Measurements from ENCODE around the gene JADE3.

Gene JADE3

DNA sequence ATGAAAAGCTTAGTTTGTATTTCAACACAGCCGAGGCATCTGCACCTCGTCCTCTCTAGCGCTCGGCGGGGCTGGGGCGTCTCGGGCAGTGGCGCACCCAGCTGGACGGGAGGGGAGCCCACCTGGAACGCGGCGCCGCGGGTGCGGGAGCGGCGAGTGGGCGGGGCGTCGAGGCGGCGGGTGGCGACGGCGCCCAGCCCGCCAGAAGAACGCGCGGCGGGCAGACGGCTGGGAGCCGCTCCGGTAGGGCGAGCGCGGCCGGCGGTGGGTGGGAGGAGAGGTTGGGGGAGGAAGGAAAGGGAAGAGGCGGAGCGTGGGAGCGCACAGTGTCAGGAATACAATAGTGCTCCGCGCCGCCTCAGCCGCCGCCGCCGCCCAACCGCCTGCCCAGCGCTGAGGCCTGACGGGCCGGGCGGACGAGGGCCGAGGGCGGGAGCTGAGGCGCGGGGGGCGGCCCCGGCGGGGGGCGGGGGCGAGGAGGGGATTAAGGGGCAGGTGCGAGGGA, at the start of gene JADE3:
Gene JADE3 (plus strand): TSS at position 324 of the 505 bp plus-strand sequence. CDS start 72,474 bp downstream, outside the sequence.
- DNase-seq = peak; percentile 84

DNA sequence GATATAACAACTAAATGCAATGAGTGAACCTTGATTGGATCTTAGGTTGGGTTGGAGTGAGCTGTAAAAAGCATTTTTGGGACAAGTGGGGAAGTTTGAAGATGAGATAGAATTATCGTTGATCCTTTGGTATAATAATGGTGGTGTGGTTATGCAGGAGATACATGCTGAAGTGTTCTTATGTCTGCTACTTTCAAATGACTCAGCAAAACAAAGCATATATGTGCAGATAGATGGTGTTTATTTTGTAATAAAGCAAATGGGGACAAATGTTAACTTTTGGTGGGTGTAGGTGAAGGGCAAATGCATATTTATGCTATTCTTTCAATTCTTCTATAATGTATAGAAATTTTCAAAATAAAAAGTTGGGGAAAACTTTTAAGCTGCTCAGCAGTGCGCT, 49.1 kb upstream of the JADE3 start:
- no peak for DNase-seq

DNA sequence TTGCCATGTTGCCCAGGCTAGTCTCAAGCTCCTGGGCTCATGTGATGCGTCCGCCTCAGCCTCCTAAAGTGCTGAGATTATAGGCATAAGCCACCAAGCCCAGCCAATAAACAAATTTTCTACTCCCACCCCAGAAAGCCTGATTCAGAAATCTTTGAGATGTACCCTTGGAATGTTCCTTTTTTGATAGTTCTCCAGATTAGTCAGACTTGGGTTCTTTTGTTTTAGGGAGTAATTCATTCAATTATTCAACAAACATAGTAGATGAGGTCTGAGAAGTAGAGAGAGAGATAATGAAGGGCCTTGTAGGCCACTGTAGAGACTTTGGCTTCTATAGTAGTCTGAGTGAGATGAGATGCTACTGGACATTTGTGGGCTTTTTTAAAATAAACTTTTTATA, 47.6 kb upstream of the JADE3 start:
- no peak for DNase-seq

DNA sequence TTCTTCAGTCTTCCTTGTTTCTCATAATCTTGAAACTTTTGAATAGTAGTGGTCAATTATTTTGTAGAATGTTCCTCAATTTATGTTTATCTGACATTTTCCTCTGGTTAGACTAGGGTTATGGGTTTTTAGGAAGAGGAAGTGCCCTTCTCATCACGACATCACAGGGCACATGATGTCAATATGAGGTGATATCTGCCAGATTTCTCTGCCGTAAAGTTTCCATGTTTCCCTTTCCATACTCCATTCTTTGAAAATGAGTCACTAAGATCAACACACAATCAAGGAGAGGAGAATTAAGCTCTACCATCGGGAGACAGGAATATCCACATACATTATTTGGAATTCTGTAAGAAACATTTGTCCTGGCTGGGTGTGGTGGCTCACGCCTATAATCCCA, 46.9 kb upstream of the JADE3 start:
- DNase-seq = peak; percentile 38

DNA sequence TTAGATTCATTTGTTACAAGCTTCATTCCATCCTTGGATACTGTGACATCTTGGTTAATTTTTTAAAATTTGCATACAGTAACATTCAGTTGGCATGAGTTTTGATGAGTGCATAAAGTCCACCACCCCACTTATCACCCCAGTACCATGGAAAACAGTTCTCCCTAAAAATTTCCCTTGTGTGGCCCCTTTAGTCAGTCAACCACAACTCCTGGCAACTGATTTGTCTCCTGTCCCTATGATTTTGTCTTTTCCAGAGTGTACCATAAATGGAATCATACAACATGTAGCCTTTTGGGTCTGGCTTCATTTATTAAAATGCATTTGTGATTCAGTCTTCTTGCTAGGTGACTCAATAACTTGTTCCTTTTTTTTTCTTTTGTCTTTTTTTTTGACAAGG, 45.5 kb upstream of the JADE3 start:
- no peak for DNase-seq

DNA sequence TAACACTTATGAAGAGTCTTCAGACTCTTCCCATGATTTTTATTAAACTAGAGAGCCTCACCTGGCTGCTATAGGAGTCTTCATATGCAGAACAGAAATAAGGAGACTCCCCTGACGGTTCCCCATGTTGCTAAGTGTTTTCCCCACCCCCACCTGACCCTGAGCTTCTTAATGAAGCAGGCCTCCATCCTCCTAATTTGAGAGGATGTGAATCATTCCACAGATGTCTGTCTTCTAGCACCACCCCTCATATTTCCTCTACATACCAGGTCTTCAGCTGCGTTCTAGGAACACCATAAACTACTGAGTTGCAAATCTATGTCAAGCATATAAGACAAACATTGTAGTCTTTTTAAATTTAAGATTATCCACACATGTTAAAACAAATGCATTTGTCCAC, 38.5 kb upstream of the JADE3 start:
- no peak for DNase-seq

DNA sequence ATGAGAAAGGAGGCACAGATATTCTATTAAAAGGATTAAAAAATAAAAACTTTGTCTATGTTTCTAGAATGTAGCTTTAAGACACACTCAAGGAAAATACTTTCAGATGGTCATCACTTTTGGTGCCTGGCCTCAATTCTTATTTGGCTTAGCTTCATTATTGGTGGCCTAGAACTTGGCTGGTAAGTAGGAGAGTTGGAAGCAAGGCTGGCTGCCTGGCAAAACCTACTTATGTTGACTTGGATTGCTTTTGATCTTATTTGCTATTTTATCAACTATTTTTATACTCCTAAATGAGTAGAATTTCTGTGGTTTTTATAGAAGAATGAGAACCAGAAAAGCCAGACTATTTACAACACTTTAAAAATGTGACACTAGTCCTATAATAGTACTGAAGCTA, 35.3 kb upstream of the JADE3 start:
- no peak for DNase-seq

DNA sequence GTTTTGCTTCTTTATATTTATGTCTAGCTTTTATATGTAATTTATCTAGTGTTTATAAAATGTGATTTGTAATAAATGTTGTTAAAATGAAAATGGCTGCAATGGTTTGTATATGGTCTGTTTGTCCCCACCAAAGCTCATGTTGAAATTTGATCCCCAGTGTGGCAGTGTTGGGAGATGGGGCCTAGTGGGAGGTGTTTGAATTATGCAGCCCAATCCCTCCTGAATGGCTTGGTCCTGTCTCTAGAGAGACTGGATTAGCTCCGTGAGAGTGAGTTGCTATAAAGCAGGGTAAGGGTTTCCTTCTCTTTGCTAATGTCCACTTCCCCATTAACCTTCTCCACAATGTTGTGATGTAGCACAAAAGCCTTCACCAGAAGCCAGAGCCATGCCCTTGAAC, 30.0 kb upstream of the JADE3 start:
- no peak for DNase-seq

DNA sequence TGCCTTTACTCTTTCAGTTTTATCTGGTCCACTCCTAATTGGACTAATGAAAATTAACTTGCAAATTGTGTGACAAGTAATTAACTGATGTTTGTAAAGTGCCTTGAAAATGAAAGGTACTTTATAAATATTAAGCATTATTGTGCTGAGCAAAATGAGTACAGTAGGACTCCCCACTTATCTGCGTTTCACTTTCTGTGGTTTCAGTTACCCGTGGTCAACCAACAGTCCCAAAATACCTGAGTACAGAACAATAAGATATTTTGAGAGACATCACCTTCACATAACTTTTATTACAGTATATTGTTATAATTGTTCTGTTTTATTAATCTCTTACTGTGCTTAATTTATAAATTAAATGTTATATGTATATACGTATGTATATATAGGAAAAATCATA, 27.4 kb upstream of the JADE3 start:
- DNase-seq = no peak

DNA sequence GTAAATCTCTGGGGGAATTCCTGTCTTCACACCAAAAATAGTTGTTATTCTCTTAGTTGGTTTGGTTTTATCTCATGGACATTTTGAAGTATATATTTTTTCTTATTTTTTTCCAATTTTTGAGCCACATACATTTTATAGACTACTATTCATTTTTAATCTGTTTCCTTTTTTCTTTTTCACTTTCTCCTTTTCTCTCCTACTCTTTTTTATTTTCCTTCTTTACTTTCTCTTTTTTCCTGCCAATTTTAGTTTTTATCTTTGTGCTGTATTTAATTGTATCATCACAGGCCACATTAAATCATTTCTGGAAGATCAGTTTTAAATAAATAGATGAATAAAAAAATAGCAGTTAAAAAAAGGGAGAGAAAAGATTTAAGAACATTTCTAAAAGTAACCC, 14.0 kb upstream of the JADE3 start:
- no peak for DNase-seq

DNA sequence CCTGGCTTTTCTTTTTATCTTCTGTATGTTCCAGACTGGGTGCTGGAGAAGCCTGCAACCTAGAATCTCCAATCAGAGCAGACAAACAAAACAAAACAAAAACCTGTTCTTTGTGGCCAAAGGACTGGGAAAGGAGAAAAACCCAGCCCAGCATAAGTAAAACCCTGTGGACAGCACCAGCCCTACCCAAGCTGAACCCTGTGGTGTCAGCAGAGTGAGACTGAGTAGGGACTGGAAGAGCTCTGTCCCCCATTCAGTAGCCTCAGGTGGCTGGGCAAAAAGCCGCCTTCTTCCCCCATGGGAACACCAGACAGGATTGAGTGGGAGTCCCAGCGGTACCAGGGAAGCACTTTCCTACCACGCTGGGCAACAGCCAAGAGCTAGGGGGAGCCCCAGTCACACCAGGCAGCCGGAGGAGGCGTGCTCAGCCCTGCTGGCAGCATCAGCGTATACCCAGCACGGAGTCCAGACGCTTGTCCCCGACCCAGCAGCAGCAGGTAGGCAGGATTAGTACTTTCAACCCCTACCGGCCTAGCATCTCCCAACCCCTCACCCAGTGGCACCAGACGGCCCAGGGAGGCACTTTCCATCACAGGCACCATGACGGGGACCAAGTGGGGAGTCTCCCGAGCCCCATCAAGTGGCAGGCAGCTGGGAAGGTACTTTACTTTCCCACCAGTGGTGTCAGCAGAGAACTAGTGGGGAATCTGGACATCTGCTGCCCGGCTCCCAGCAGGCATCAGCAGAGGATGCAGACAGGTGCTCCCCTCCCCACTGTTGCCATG, 8.6 kb upstream of the JADE3 start:
- peak; percentile 81 for DNase-seq

DNA sequence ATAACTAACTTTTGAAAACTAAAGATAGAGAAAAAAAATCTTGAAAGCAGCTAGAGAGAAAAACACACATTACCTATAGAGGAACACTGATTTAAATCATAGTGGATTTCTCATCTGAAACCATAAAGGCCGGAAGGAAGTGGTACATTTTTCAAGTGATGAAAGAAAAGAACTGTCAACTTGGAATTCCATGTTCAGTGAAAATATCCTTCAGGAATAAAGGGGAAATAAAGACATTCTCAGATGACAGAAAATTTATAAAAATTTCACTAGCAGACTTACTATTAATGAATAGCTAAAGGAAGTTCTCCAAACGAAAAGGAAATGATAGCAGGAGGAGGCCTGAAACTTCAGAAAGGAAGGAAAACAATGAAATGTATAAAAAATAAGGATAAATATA, 7.6 kb upstream of the JADE3 start:
- DNase-seq = no peak

DNA sequence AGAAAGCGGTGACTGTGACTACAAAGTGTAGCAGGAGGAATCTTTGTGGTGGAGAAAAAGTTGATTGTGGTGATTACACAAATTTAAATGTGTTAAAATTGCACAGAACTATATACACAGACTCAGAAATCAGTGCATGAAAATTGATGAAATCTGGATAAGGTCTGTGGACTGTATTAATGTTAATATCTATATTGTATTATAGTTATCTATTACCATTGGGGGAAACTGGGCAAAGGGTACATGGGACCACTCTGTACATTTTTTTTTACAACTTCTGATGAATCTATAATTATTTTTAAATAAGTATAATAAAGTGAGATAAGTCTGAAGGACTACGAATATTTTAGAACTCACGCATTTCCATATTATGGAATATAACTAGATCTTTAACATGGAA, 1.8 kb upstream of the JADE3 start:
- DNase-seq = no peak

DNA sequence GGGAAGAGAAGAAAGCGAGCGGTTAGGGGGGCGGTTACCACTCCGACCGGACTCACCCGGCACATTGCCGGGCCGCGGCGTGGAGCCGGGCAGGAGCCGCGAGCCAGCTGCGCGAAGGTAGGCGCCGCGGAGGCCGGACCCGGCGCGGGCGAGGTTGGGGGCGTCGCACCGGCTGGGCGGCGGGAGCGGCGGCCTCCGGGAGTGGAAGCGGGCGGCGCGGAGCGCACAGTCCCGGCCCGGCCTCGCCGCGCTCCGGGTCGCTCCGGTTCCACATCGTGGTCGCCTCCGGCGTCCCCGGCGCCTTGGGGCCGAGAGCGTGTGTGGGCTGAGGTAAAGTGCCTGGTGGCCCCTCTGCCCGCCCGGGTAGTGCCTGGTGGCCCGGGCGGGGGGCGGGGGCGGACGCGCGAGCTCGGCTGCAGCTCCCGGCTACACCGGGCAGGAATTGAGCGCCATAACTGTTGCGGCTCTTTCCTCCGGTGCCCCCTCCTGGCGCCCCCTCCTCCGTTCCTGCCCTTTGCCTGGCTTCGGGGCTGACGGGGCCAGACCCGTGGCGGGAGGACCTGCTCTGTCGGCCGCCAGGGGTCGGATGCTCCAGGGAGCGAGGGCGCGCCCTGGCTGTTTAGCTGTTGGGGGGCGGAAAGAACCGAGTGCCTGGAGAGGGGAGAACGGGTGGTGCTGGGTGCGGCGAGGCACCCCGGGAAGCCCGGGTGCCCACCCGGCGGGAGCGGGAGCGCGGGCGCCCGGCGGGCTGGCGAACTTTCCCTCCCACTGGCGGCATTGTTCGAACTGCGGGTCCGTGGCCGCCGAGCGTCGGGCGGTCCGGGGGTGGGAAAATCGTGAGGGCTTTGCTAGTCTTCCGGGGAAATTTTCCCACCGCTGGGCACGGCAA, 626 bp downstream of the JADE3 start:
- DNase-seq = peak; percentile 82

DNA sequence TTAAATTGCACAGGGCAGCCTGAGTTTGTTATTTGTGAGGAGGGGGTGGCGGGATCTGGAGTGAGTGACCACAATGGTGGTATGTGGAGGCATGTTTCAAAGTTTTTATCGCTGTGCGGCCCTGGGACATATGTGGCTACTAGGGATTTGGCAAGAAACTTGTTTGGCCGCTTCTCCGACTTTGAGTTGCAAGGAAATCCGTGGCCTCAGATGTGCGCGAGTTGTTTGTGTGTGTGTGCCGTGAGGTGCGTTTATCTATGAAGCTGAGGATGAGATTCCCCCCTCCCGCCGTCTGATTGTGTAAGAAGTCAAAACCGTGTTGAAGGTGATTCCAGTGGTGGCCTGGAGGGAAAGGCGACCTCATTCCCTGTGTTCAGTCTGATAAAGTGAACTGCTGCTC, 1.4 kb downstream of the JADE3 start:
- peak; percentile 43 for DNase-seq

DNA sequence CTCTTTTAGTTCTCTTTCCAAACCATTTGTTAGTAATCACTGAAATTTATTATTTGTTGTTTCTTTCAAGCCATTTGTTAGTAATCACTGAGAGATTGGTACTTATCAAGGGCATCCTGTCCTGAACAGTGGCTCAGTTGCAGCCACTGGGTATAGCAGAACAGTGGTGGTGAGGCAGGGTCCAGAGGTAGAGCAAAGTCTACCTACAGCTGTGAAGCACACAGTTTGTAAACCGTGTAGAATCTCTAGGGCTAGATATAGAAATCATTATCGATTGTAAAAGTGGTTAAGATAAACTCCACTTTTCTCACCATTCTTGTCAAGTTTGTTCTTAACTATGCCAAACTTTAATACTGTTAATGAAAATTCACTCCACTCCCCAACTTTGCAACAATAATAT, 4.1 kb downstream of the JADE3 start:
- no peak for DNase-seq

DNA sequence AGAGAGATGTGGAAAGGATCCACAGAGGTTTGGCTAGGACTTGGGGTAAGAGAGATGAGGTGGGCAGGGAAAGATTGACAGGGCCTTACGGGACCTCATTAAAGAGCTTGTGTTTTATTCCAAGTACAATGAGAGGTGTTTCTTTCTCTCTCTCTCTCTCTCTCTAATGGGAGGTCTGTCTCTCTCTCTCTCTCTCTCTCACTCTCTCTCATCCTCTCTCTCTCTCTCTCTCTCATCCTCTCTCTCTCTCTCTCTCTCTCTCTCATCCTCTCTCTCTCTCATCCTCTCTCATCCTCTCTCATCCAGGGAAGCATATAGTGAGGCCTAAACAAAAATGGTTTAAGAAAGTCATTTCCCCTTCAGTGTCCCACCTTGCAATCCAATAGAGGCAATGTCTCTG, 5.4 kb downstream of the JADE3 start:
- no peak for DNase-seq

DNA sequence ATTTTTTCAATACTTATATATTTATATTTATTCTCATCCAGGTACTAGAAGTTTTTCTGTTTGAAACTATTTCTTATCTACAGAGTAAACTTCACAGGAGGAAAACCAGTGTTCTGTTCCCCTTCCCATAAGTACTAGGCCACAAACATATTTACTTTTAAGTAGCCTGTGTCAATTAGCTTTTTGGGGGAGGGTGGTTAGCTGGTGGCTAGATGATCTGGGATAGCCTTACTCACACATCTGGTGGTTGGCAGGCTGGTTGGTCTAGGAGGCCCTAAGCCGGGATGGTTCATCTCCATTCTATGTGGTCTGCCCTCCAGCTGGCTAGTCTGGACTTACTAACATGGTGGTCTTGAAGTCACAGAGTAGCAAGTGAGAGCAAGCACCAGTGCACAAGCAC, 6.2 kb downstream of the JADE3 start:
- DNase-seq = peak; percentile 25

DNA sequence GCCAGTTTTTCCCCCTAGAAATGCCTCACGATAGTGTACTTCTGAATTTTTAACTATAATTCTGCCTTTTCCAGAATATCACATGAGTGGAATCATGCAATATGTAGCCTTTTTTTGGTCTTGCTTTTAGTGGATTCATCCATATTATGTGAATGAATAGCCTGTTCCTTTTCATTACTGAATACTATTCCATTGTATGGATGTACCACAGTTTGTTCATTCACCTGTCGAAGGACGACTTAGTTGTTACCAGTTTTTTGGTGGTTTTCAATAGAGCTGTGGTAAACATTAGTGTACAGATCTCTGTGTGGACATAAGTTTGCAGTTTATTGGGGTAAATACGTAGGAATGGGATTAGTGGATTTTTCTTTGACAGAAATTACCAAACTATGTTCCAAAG, 8.0 kb downstream of the JADE3 start:
- no peak for DNase-seq

DNA sequence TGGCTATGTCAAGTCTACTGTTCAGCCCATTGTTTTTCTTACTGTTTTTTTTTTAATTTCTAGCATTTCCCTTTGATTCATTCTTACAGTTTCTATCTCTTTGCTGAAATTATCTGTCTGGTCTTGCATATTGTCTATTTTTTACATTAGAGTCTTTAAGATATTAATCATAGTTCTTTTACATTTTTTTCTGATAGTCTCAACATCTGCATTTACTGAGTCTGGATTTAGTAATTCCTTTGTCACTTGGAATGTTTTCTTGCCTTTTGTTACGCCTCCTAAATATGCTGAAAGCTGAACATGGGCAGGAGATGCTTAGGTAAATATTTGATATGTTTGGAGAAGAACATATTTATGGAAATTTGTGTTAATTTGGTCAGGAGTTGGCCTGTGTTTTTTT, 10.4 kb downstream of the JADE3 start:
- DNase-seq = no peak

DNA sequence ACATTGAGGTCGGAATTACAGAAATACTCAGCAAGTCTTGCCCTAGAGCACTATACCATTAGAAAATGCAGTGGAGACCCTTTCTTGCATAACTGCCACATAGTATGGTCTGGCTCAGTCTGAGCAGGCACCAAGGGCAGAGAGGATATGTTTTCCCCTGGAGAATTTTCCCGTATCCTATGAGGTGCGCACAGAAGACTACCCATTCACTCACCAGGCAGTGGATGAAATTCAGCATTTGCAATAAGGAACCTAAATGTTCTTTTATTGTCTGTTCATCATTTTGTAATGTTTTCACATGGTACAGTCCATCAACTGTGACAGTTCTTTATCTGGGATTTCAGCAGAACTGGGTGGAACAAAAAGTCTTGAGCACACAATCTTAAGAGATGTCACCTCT, 15.5 kb downstream of the JADE3 start:
- no peak for DNase-seq

DNA sequence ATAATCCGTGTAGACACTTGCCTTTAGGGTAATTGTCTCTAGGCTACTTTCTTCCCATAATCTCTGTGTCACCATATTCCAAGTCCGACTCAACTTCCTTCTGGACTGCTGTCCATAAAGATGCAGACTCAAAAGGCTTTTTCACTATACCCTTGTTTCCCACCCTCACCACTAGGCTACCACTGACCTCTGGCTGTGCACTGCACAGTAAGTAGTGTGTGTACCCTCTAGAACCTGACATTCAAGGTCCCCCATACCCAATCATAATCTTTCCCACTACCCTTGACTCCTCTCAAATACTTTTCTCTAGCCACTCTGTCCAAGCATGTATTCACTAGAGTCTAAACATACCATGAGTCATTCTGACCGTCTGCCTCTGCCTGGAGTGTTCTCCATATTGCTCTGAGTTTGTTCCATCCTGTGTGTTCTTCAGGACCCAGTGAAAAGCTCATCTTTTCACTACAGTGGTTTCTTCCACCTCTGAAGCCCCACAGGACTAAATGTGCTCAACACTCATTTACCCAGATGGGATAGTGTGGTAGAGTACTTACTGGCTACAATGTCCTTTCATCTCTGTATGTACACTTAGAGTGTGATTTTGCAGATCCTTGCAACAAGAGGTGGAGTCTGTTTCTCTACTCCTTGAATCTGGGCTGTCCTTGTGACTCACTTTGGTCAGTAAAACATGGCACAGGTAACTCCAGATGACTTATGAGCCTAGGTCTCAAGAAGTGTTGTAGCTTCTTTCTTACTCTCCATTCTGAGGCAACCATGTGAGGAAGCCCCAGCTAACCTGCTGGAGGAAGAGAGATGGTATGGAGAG, 17.4 kb downstream of the JADE3 start:
- no peak for DNase-seq

DNA sequence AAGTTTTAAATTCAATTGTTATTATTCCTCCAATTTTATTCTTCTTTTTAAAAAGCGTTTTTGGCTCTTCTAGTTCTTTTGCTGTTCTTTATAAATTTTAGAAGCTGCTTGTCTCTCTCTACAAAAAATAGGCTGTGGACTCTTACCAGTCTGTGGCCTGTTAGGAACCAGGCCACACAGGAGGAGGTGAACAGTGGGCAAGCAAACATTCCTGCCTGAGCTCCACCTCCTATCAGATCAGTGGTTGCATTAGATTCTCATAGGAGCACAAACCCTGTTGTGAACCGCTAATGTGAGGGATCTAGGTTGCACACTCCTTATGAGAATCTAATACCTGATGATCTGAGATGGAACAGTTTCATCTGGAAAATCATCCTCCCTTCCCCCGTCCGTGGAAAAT, 23.1 kb downstream of the JADE3 start:
- DNase-seq = no peak
